ENCODE measurements around the gene MYO1D. TPM values are rescaled to one million over a fixed set of nuclear protein-coding genes. Genes with fewer than 3 reads are reported as not detected.

MYO1D gene
- total and polyA plus RNA-seq, 11 donors = 3.3 to 15.5 (median 8.9) TPM

- no peak for ATAC-seq
These were observed 43.4 kb downstream of the MYO1D start for GRCh38 chr17:32833526-32833925.

GRCh38 chr17:32833076-32833475, 43.8 kb downstream of the MYO1D start:
- no peak for ATAC-seq
- peaks cover 0 to 18% (median 7%) of the 10 kb centered on the region in 12 donors for H3K4me1 ChIP-seq
- 68 to 81% (median 72%) methylated on average over 5 of the region's 5 CpGs for WGBS, 4 donors
- DNase-seq = no peak
- H3K4me3 ChIP-seq = no peak overlapping the region
- intact Hi-C loops (cut with DNase I) = no loop called here
- H3K27ac ChIP-seq = no peak overlapping the region
- TF ChIP-seq POLR2A (IDR thresholded peaks at IDR 0.05) (no peak), CTCF (IDR thresholded peaks at IDR 0.05) (no peak)
- no peaks in the 10 kb centered on the region for H3K27me3 ChIP-seq
- H3K9me3 ChIP-seq = no peaks in the 10 kb centered on the region
- H3K36me3 ChIP-seq = no peaks in the 10 kb centered on the region

More at GRCh38 chr17:32833526-32833925, 43.4 kb downstream of the MYO1D start:
- DNase-seq = no peak
- no peaks in the 10 kb centered on the region for H3K27me3 ChIP-seq
- H3K36me3 ChIP-seq = no peaks in the 10 kb centered on the region
- no peak for TF ChIP-seq POLR2A (IDR thresholded peaks at IDR 0.05)
- TF ChIP-seq CTCF (IDR thresholded peaks at IDR 0.05) = no peak
- H3K4me1 ChIP-seq = peaks cover 0 to 13% (median 5%) of the 10 kb centered on the region in 12 donors
- intact Hi-C loops (cut with DNase I) = no loop called here
- no peak overlapping the region for H3K4me3 ChIP-seq
- no peak overlapping the region for H3K27ac ChIP-seq
- 74 to 78% (median 76%) methylated on average over 4 of the region's 4 CpGs for WGBS, 4 donors
- no peaks in the 10 kb centered on the region for H3K9me3 ChIP-seq

- Histone ChIP-seq H3K27me3 (no peaks in the 10 kb centered on the region), H3K4me3 (no peak overlapping the region), H3K4me1 (peaks cover 0 to 26% (median 9%) of the 10 kb centered on the region in 12 donors), H3K9me3 (no peaks in the 10 kb centered on the region), H3K36me3 (no peaks in the 10 kb centered on the region), H3K27ac (no peak overlapping the region)
- DNase-seq (no peak), ATAC-seq (no peak)
- intact Hi-C loops (cut with DNase I) = no loop called here
- WGBS, 4 donors = 97% methylated on average over 2 of the region's 2 CpGs
- TF ChIP-seq POLR2A (IDR thresholded peaks at IDR 0.05) (no peak), CTCF (IDR thresholded peaks at IDR 0.05) (no peak)
These were observed 45.2 kb downstream of the MYO1D start for GRCh38 chr17:32831627-32832243.

GRCh38 chr17:32831223-32831622, 45.7 kb downstream of the MYO1D start:
- ATAC-seq (no peak), DNase-seq (no peak)
- Histone ChIP-seq H3K27me3 (no peaks in the 10 kb centered on the region), H3K36me3 (no peaks in the 10 kb centered on the region), H3K4me1 (peaks cover 0 to 26% (median 9%) of the 10 kb centered on the region in 12 donors), H3K27ac (no peak overlapping the region), H3K9me3 (no peaks in the 10 kb centered on the region), H3K4me3 (no peak overlapping the region)
- TF ChIP-seq POLR2A (IDR thresholded peaks at IDR 0.05) (no peak), CTCF (IDR thresholded peaks at IDR 0.05) (no peak)
- intact Hi-C loops (cut with DNase I) = no loop called here
- WGBS, 4 donors = 81 to 90% (median 87%) methylated on average over 3 of the region's 3 CpGs
